WTC11 (cell line): Measurements from ENCODE around the gene SYNM.

ENCODE experiments used
- CTCF ChIP-seq: fragments of 200-600 bp; IDR thresholded peaks from 2 replicates; pipeline ENCODE4 v1.8.0; 2022; ENCODE audit warnings: antibody characterized with exemption
- JUN ChIP-seq: sonication (generic); formaldehyde crosslinking; IDR thresholded peaks from 2 replicates; pipeline ENCODE4 v1.8.0; 2023; ENCODE audit warnings: mild to moderate bottlenecking, missing genetic modification reagents
- MAX ChIP-seq: sonication (generic); formaldehyde crosslinking; IDR thresholded peaks from 2 replicates; pipeline ENCODE4 v1.8.0; 2022; ENCODE audit warnings: mild to moderate bottlenecking, missing genetic modification reagents
- NFYB ChIP-seq: sonication (generic); formaldehyde crosslinking; conservative IDR thresholded peaks from 2 replicates; pipeline ENCODE4 v1.8.0; 2022; ENCODE audit warnings: low read depth, missing genetic modification reagents
- SP1 ChIP-seq: sonication (generic); formaldehyde crosslinking; conservative IDR thresholded peaks from 2 replicates; pipeline ENCODE4 v1.8.1; 2022; ENCODE audit warnings: missing genetic modification reagents
- TF ChIP-seq, protein P1 (sequence below): sonication (generic); formaldehyde crosslinking; IDR thresholded peaks from 2 replicates; pipeline ENCODE4 v1.8.1; 2023; ENCODE audit warnings: mild to moderate bottlenecking, missing genetic modification reagents, moderate library complexity
- TF ChIP-seq, protein P2 (sequence below): sonication (generic); formaldehyde crosslinking; IDR thresholded peaks from 2 replicates; pipeline ENCODE4 v1.8.1; 2022; ENCODE audit warnings: mild to moderate bottlenecking, missing genetic modification reagents, moderate library complexity, borderline replicate concordance
- TF ChIP-seq, protein P3 (sequence below): sonication (generic); formaldehyde crosslinking; IDR thresholded peaks from 2 replicates; pipeline ENCODE4 v1.8.1; 2023; ENCODE audit warnings: mild to moderate bottlenecking, missing genetic modification reagents

GRCh38 chr15:99109555-99110021 is 4.7 kb downstream of the SYNM start:
- no peak for TF ChIP-seq SP1
- no peak for TF ChIP-seq CTCF
- TF ChIP-seq, protein P1, sequence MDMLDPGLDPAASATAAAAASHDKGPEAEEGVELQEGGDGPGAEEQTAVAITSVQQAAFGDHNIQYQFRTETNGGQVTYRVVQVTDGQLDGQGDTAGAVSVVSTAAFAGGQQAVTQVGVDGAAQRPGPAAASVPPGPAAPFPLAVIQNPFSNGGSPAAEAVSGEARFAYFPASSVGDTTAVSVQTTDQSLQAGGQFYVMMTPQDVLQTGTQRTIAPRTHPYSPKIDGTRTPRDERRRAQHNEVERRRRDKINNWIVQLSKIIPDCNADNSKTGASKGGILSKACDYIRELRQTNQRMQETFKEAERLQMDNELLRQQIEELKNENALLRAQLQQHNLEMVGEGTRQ: no peak
- TF ChIP-seq JUN: no peak
- TF ChIP-seq MAX (CRISPR knock-in tag): no peak
- no peak for TF ChIP-seq NFYB (CRISPR knock-in tag)
- TF ChIP-seq, protein P2, sequence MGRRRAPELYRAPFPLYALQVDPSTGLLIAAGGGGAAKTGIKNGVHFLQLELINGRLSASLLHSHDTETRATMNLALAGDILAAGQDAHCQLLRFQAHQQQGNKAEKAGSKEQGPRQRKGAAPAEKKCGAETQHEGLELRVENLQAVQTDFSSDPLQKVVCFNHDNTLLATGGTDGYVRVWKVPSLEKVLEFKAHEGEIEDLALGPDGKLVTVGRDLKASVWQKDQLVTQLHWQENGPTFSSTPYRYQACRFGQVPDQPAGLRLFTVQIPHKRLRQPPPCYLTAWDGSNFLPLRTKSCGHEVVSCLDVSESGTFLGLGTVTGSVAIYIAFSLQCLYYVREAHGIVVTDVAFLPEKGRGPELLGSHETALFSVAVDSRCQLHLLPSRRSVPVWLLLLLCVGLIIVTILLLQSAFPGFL: no peak
- TF ChIP-seq, protein P3, sequence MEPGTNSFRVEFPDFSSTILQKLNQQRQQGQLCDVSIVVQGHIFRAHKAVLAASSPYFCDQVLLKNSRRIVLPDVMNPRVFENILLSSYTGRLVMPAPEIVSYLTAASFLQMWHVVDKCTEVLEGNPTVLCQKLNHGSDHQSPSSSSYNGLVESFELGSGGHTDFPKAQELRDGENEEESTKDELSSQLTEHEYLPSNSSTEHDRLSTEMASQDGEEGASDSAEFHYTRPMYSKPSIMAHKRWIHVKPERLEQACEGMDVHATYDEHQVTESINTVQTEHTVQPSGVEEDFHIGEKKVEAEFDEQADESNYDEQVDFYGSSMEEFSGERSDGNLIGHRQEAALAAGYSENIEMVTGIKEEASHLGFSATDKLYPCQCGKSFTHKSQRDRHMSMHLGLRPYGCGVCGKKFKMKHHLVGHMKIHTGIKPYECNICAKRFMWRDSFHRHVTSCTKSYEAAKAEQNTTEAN (CRISPR knock-in tag): no peak
